Measurements from ENCODE around the gene KRT75. TPM values are rescaled to one million over a fixed set of nuclear protein-coding genes. Genes with fewer than 3 reads are reported as not detected.
"Not testable (repeated sequence)": the region's sequence is repeated elsewhere in the genome, so short reads cannot be mapped to it uniquely, and the experiment has no call there.

Gene KRT75
- total RNA-seq (2014; rRNA removed; shearing (Covaris generic)), result not detected in 2 replicates

DNA sequence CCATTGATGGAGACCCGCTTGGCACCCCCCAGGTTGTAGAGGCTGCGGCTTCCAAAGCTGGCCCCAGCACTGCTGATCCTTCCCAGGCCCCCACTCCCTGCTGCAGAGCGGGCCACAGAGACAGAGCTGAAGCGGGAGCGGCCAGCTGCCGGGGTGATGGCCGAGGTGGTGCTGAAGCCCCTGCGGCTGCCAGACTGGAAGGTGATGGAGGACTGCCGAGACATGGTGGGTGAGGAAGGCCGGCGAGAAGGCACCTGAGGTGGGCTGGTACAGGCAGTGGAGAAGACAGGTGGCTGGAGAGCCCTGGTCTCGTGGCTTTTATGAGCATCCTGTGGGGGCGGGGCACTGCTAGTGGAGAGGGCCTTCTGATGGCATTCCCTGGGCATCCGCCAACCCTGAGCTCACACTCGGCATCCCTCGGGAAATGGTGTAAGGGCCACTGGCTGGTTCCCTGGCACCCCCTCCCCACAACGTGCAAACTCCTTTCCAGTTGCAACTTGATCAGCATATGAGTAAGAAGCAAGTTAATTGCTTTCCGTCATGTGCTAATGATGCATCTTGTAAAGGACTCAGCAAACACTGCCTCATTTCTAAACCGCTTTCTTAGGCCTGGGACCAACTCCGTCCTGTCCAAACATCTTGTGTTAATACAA is at the start of gene KRT75:
KRT75 (minus strand) TSS at position 291 of the 653 bp plus-strand sequence; CDS start at position 224, 67 bp downstream.
- H3K36me3 ChIP-seq (replicated peaks; ENCODE audit: control insufficient read depth, insufficient read depth, low read length), result no peaks in the 10 kb centered on the region
- no peak within 1 kb of the TSS for H3K4me3 ChIP-seq (ENCODE audit: insufficient read depth, low read depth, low read length)
- no peak for DNase-seq

DNA sequence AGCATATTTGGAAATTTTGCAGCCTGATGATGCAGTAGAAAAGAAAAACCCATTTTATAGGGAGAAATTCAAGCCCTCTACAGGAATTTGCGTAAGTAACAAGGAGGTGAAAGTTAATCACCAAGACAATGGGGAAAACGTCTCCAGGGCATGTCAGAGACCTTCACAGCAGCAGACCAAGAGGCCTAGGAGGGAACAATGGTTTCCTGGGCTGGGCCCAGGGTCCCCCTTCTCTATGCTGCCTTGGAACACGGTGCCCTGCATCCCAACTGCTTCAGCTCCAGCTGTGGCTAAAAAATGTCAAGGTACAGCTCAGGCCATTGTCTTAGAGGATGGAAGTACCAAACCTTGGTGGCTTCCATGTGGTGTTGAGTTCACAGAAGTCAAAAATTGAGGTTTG is 45.9 kb upstream of the KRT75 start:
- Histone ChIP-seq H3K36me3 (replicated peaks; ENCODE audit: control insufficient read depth, insufficient read depth, low read length) (no peaks in the 10 kb centered on the region), H3K4me3 (ENCODE audit: insufficient read depth, low read depth, low read length) (no peak overlapping the region), H3K27me3 (ENCODE audit: control insufficient read depth, insufficient read depth, low read length) (no peaks in the 10 kb centered on the region)
- no peak for DNase-seq

More for the DNA sequence above, at the start of gene KRT75:
- no peaks in the 10 kb centered on the region; the same call in 1 of the 2 replicates for H3K27me3 ChIP-seq (ENCODE audit: control insufficient read depth, insufficient read depth, low read length)

- Histone ChIP-seq H3K36me3 (replicated peaks; ENCODE audit: control insufficient read depth, insufficient read depth, low read length) (no peaks in the 10 kb centered on the region), H3K4me3 (ENCODE audit: insufficient read depth, low read depth, low read length) (no peak overlapping the region), H3K27me3 (ENCODE audit: control insufficient read depth, insufficient read depth, low read length) (no peaks in the 10 kb centered on the region)
- no peak for DNase-seq
These were observed 43.5 kb upstream of the KRT75 start for GRCh38 chr12:52477651-52478050.

DNA sequence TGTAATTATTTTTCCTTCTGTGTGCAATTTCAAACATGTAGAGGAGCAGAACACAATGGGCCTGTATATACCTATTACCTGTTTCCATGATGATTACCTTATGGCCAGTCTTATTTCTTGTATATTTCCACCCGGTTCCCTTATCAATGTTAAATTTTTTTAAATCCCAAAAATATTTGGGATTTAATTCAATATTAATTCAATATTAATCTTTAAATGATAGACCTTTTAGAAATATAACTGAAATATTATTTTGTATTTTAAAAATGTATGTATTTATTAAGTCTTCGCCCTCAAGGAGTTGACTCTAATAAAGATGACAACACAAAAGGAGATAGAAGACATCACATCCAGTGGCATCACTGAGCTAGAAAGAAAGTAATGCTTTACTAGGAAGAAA is 40.0 kb upstream of the KRT75 start:
- H3K4me3 ChIP-seq (ENCODE audit: insufficient read depth, low read depth, low read length), result no peak overlapping the region
- no peaks in the 10 kb centered on the region for H3K27me3 ChIP-seq (ENCODE audit: control insufficient read depth, insufficient read depth, low read length)
- H3K36me3 ChIP-seq (replicated peaks; ENCODE audit: control insufficient read depth, insufficient read depth, low read length), result no peaks in the 10 kb centered on the region
- no peak for DNase-seq

GRCh38 chr12:52473768-52474167 is 39.6 kb upstream of the KRT75 start, which contains the start of gene KRT6C:
TSS of gene KRT6C (minus strand) at chr12:52473805. CDS start at chr12:52473737, 68 bp downstream.
- H3K36me3 ChIP-seq (replicated peaks; ENCODE audit: control insufficient read depth, insufficient read depth, low read length), result no peaks in the 10 kb centered on the region
- no peaks in the 10 kb centered on the region for H3K27me3 ChIP-seq (ENCODE audit: control insufficient read depth, insufficient read depth, low read length)
- no peak within 1 kb of the TSS for H3K4me3 ChIP-seq (ENCODE audit: insufficient read depth, low read depth, low read length)

DNA sequence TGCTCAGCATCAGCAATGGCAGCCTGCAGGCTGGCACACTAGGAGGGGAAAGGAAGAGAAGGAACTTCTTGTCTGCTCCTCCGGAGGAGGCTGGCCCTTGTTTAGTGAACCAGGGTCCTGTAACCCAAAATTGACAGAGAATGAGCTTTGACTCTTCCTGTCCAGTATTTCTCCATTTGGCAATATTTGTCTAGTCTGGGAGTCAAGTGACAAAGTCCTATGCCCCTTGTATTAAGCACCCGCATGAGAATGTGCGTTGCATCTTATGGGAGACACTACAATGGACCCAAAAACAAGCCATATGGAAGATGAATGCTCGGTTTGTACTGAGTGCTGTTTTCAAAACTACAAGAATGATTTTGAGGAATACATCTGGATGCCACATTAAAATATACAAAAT is 35.7 kb upstream of the KRT75 start:
- no peak overlapping the region for H3K4me3 ChIP-seq (ENCODE audit: insufficient read depth, low read depth, low read length)
- H3K27me3 ChIP-seq (ENCODE audit: control insufficient read depth, insufficient read depth, low read length), result no peaks in the 10 kb centered on the region
- no peak for DNase-seq
- no peaks in the 10 kb centered on the region for H3K36me3 ChIP-seq (replicated peaks; ENCODE audit: control insufficient read depth, insufficient read depth, low read length)

More at GRCh38 chr12:52473768-52474167, 39.6 kb upstream of the KRT75 start, which contains the start of gene KRT6C:
- DNase-seq, result no peak

- Histone ChIP-seq H3K36me3 (replicated peaks; ENCODE audit: control insufficient read depth, insufficient read depth, low read length) (no peaks in the 10 kb centered on the region), H3K4me3 (ENCODE audit: insufficient read depth, low read depth, low read length) (no peak overlapping the region), H3K27me3 (ENCODE audit: control insufficient read depth, insufficient read depth, low read length) (no peaks in the 10 kb centered on the region)
- no peak for DNase-seq
These were observed 30.7 kb upstream of the KRT75 start for GRCh38 chr12:52464897-52465296.

DNA sequence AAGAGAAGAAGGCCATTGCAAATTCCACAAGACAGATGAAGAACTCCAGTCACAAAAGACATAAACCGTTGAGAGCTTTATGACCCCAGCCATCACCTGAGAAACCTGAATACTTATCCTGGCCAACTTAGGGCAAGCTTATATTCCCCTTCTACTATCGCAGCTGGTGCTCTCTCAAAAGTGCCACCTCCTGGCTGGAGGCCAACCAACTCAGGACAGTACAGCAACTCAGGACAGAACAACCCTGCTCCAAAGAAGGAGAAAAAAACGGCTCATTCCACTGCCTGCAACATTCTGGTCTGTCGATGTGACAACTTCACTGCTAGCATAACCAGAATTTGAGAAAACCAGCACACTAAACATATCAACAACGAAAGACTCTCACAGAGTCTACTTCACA is 27.5 kb upstream of the KRT75 start:
- Histone ChIP-seq H3K27me3 (ENCODE audit: control insufficient read depth, insufficient read depth, low read length) (no peaks in the 10 kb centered on the region), H3K36me3 (replicated peaks; ENCODE audit: control insufficient read depth, insufficient read depth, low read length) (no peaks in the 10 kb centered on the region), H3K4me3 (ENCODE audit: insufficient read depth, low read depth, low read length) (no peak overlapping the region)
- DNase-seq, result no peak

- no peaks in the 10 kb centered on the region for H3K36me3 ChIP-seq (replicated peaks; ENCODE audit: control insufficient read depth, insufficient read depth, low read length)
- no peak overlapping the region for H3K4me3 ChIP-seq (ENCODE audit: insufficient read depth, low read depth, low read length)
- H3K27me3 ChIP-seq (ENCODE audit: control insufficient read depth, insufficient read depth, low read length), result no peaks in the 10 kb centered on the region
- DNase-seq, result no peak
These were observed 24.7 kb upstream of the KRT75 start for GRCh38 chr12:52458861-52459260.

GRCh38 chr12:52455821-52456220 is 21.6 kb upstream of the KRT75 start:
- Histone ChIP-seq H3K4me3 (ENCODE audit: insufficient read depth, low read depth, low read length) (no peak overlapping the region), H3K27me3 (ENCODE audit: control insufficient read depth, insufficient read depth, low read length) (no peaks in the 10 kb centered on the region), H3K36me3 (replicated peaks; ENCODE audit: control insufficient read depth, insufficient read depth, low read length) (no peaks in the 10 kb centered on the region)
- DNase-seq, result no peak

DNA sequence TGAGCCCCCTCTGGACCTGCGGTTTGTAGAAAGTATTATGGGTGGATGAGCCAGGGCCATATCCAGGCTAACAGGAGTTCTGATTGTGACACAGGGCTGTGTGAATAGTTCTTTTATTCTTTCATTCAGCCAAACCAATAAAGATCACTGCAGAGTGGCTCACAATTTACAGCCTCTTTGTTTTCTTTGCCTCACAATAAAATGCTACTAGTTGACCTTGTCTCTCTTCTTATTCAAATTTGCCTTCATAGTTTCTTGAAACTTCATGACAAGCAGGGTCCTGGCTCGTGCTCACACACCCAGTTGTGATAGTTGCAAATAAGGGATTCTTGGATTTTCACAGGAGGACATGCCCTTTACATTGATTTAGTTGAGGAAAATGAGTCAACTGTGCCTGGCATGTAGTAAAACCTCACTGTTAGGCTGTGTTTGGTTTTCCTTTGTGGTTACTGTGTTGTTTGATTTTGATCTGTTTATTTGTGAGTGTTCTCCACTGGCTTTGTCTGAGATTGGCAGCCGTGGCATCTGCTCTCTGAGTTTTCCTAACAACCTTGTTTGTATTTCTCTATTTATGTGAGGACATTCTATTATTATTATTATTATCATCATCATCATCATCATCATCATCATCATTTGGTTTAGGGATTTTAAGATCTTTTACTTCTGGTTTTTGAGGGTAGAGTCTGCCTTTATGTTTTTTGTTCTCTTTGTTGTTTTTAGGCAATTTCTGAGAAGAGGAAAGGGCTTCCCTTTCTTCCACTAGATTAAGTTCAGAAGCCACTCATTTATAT is 20.4 kb upstream of the KRT75 start:
- peak; percentile 42 for DNase-seq
- Histone ChIP-seq H3K27me3 (ENCODE audit: control insufficient read depth, insufficient read depth, low read length) (no peaks in the 10 kb centered on the region), H3K4me3 (ENCODE audit: insufficient read depth, low read depth, low read length) (no peak overlapping the region), H3K36me3 (replicated peaks; ENCODE audit: control insufficient read depth, insufficient read depth, low read length) (no peaks in the 10 kb centered on the region)

DNA sequence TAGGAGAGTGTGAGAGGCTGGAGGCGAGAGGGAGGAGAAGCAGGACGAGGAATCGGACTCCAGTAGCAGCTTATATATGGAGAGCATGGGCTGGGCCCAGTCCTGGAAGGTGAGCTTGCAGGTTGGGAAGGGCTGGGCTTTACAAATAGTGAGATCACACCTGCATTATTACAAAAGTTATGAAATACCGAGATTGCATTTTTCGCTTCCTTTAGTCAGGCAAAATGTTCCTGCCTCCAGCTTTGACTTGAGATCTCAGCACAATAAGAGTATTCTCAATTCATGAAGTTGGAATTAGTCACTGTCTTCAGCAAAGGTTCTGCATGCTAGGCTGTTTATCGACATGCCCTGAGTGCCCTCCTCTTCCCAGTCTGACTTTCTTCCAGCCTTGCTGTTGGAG is 17.9 kb upstream of the KRT75 start, which contains the start of gene KRT6B:
KRT6B (minus strand) TSS at position 46 of the 400 bp plus-strand sequence. CDS start 68 bp downstream, outside the sequence.
- H3K27me3 ChIP-seq (ENCODE audit: control insufficient read depth, insufficient read depth, low read length), result no peaks in the 10 kb centered on the region
- H3K36me3 ChIP-seq (replicated peaks; ENCODE audit: control insufficient read depth, insufficient read depth, low read length), result no peaks in the 10 kb centered on the region
- no peak within 1 kb of the TSS for H3K4me3 ChIP-seq (ENCODE audit: insufficient read depth, low read depth, low read length)
- DNase-seq, result no peak

GRCh38 chr12:52448228-52448627 is 14.1 kb upstream of the KRT75 start:
- H3K27me3 ChIP-seq (ENCODE audit: control insufficient read depth, insufficient read depth, low read length), result no peaks in the 10 kb centered on the region
- H3K36me3 ChIP-seq (replicated peaks; ENCODE audit: control insufficient read depth, insufficient read depth, low read length), result no peaks in the 10 kb centered on the region
- H3K4me3 ChIP-seq (ENCODE audit: insufficient read depth, low read depth, low read length), result no peak overlapping the region
- no peak for DNase-seq

- not testable (repeated sequence) for H3K4me3 ChIP-seq (ENCODE audit: insufficient read depth, low read depth, low read length); H3K36me3 ChIP-seq (replicated peaks; ENCODE audit: control insufficient read depth, insufficient read depth, low read length); H3K27me3 ChIP-seq (ENCODE audit: control insufficient read depth, insufficient read depth, low read length); DNase-seq
These were observed 13.0 kb upstream of the KRT75 start for GRCh38 chr12:52447196-52447595.
